GM11168 (cell line): ENCODE data around the gene PSME1.

Experiments used
- in situ Hi-C: fragments of 300-500 bp; cut with MboI; formaldehyde crosslinking; loops from one replicate; pipeline ENCODE4 v1.12.0; 2022; ENCODE audit warnings: low sequenced_read_pairs; ENCODE audit not compliant: unreplicated experiment

PSME1 gene

GRCh38 chr14:24185026-24185425 is 49.0 kb downstream of the PSME1 start:
- in situ Hi-C loops: no loop called here

GRCh38 chr14:24185741-24186140 is 49.7 kb downstream of the PSME1 start:
- in situ Hi-C loops: no loop called here

- in situ Hi-C loops: no loop called here
Measured at GRCh38 chr14:24186831-24187538, 51.0 kb downstream of the PSME1 start.

GRCh38 chr14:24187539-24187915 is 51.5 kb downstream of the PSME1 start:
- in situ Hi-C loops: no loop called here
